Epithelial cell of proximal tubule (primary cell): ENCODE data around the gene TANC1. TPM values are rescaled to one million over a fixed set of nuclear protein-coding genes. Genes with fewer than 3 reads are reported as not detected.

ENCODE experiments used
- DNase-seq: peaks from one replicate; pipeline ENCODE4 v3.0.0-alpha.2; 2011; ENCODE audit warnings: low read depth
- H3K4me3 ChIP-seq: 2 replicates; pipeline ENCODE4 v1.5.1; 2011; ENCODE audit warnings: low read depth, mild to moderate bottlenecking, low read length
- CTCF ChIP-seq: conservative IDR thresholded peaks from 2 replicates; pipeline ENCODE4 v1.5.1; 2012; ENCODE audit warnings: low read depth, mild to moderate bottlenecking, low read length
- total RNA-seq: library from RNA; depleted of rRNA; stranded (reverse); fragments of >200 nt; gene quantifications from 2 replicates; pipeline ENCODE4 v1.2.3, GENCODE V29; 2015

The TANC1 gene
- total RNA-seq, 1 donor from 2014 or later: 14.3 TPM

GRCh38 chr2:159147690-159148089 lies 179.2 kb downstream of the TANC1 start:
- DNase-seq: no peak

GRCh38 chr2:159148901-159149300 lies 180.5 kb downstream of the TANC1 start:
- no peak for TF ChIP-seq CTCF
- no peak overlapping the region for H3K4me3 ChIP-seq

More at GRCh38 chr2:159147690-159148089, 179.2 kb downstream of the TANC1 start:
- TF ChIP-seq CTCF: no peak
- no peak overlapping the region for H3K4me3 ChIP-seq

GRCh38 chr2:159149747-159150146 lies 181.3 kb downstream of the TANC1 start:
- no peak for DNase-seq
- no peak for TF ChIP-seq CTCF

More at GRCh38 chr2:159148901-159149300, 180.5 kb downstream of the TANC1 start:
- DNase-seq: no peak

GRCh38 chr2:159150280-159150746 lies 181.9 kb downstream of the TANC1 start:
- no peak overlapping the region for H3K4me3 ChIP-seq
- TF ChIP-seq CTCF: no peak
- no peak for DNase-seq

More at GRCh38 chr2:159149747-159150146, 181.3 kb downstream of the TANC1 start:
- H3K4me3 ChIP-seq: no peak overlapping the region

- DNase-seq: no peak
- H3K4me3 ChIP-seq: no peak overlapping the region
- no peak for TF ChIP-seq CTCF
Measured at GRCh38 chr2:159151198-159152127, 183.0 kb downstream of the TANC1 start.

GRCh38 chr2:159152128-159152778 lies 183.8 kb downstream of the TANC1 start:
- H3K4me3 ChIP-seq: no peak overlapping the region
- no peak for TF ChIP-seq CTCF
- DNase-seq: no peak
